HG02884 (cell line): Measurements from ENCODE around the gene KRT3.

ENCODE experiments used
- ATAC-seq: cut with Tn5 transposase; IDR thresholded peaks from one replicate; pipeline ENCODE4 v1.9.1; 2021; ENCODE audit warnings: mild to moderate bottlenecking, moderate library complexity; ENCODE audit not compliant: unreplicated experiment

Gene KRT3

DNA sequence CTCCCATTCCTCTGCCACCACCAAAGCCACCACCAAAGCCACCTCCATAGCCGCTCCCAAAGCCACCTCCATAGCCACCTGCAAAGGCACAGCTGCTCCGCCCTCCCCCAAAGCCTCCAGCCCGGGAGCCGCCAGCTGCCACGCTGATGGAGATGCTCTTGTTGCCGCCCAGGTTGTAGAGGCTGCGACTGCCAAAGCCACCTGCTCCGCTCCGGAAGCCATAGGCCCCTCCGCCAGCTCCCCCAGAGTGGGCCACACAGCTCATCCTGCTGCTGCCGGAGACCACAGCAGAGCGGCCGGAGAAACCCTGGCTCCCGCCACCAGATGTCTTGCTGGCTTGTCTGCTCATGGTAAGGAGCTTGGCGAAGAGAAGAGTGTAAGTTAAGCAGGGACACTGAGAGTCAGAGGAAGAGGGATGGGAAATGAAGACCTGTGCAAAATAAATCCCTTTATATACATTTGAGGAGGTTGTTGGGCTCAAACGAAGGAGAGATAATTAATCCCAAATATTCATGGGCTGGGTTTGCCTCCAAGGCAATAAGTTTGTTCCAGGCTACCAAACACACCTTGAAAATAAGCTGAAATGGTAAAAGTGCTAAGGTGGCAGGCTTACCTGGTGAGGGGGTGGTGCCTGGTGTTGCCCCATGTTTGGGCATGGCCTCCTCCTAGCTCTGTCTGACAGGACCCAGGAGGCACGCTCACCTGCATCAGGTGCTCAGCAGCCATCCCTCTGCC, at the start of gene KRT3:
TSS of gene KRT3 (minus strand) at position 424 of the 735 bp plus-strand sequence. CDS start at position 349, 75 bp downstream.
- no peak for ATAC-seq

DNA sequence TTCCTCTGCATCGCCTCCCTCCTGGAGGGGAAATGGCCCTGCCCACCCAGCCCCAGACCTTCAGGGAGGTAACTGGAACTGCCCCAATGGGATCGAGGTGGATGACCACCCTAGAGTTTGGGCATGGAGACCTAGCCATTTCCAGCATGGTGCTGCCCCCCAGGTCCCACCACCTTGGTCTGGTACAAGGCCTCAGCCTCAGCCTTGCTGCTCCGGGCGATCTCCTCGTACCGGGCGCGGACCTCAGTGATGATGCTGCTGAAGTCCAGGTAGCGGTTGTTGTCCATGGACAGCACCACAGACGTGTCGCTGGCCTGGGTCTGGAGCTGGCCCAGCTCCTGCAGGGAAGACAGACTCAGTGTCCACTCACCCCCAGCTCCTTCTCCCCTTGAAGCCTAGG, 48.5 kb upstream of the KRT3 start:
- no peak for ATAC-seq

DNA sequence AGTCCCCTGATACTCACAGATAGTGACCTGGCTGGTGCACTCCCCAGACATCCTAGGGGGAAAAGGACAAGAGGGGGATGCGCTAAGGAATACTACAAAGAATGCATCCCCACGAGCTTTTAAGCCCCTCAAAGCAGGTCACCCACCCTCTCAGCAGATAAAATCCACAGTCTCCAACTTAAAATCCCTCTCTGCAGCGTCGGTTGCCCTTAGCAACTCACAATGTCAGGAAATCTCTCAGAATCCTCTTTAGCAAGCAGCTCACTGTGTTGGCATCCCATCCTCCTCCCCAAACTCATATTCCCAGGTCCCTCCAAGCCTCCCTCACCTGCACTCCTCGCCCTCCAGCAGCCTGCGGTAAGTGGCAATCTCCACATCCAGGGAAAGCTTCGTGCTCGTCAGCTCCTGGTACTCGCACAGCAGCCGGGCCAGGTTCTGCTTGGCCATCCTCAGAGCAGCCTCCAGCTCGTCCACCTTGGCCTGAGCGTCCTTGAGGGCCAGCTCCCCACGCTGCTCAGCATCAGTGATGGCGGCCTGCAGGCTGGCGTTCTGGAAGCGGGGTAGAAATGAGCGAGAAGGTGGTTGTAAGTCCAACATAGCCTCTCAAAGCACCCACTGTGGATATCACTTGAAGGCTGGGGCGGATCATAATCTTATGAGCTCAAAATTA, 43.7 kb upstream of the KRT3 start:
- no peak for ATAC-seq

DNA sequence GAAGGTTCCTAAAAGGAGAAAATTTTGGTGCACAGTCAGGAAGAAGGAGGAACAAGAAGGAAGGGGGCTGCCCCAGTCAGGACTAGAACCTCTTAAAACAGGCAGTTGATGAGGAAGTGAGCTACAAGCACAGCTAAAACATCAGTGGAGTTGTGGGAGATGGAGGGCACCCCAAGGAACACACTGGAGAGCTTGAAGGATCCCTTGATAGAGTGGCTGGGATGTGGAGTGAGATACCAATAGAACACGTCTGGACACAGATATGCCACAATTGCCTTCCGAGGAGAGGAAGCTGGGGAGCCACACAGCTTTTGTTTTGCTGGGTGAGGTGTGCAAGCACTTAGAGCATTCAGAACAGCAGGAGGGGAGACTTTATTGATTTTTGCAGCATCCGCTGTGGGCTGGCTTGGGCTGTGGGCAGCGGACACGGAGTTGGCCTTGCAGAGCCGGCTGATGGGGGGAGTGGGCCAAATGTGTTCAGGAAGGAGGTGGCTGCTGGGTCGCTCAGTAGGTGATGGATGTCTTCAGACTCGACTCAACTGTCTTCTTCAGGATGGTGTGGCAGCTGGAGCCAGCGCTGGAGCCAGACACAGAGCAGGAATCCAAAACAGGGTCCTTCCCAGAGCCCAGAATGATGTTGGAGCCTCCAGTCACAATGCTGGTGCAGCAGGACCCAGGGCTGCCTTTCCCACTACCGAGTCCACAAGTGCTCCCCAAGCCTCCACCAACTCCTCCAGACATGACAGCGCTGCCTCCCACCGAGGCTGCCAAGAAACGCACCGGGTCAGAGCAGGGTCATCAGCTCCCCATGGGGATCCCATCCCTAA, 42.9 kb upstream of the KRT3 start:
- ATAC-seq, result no peak

- no peak for ATAC-seq
These were observed 42.1 kb upstream of the KRT3 start for GRCh38 chr12:52837781-52838608.

GRCh38 chr12:52837413-52837741, 41.5 kb upstream of the KRT3 start:
- ATAC-seq, result no peak

DNA sequence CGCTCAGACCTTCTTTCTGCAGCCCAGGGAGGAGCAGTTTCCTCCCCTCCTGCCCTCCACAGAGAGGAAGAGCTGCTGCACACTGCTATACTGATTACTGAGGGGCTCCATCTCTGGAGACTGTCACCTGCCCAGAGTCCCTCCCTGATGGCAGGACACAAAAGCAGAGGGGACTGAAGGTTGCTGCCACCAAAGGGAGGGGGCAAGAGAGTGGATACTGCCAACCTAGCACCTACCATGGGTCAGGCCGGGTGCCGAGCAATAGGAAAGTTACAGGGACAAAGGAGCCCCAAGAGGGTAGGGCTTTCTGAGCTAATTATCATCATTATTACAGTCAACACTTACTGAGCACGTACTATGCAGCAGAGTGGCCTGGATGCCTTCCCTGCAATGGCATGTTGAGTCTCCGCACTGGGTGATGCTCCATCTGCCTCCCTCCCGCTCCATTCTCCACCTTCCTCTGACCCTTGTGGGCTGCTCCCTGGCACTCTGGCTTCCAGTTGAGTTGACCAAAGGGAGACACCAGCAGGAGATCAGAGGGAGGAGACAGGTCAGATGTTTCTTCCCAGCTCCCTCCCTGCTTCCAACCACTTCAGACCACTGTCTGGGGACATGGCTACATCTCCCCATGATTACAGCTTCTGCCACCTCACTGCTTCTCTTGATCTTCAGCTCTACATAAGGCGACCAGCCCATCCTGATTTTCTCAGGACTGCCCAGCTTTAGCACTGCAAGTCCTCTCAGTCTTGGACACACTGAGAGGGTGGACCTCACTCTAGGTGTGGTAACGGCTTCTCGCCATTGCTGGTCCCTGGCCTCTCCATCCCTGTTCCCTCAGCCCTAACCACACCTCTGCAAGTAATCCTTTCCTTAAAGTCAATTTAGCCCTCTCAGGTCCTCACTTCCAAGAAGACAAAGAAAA, 40.8 kb upstream of the KRT3 start:
- no peak for ATAC-seq

DNA sequence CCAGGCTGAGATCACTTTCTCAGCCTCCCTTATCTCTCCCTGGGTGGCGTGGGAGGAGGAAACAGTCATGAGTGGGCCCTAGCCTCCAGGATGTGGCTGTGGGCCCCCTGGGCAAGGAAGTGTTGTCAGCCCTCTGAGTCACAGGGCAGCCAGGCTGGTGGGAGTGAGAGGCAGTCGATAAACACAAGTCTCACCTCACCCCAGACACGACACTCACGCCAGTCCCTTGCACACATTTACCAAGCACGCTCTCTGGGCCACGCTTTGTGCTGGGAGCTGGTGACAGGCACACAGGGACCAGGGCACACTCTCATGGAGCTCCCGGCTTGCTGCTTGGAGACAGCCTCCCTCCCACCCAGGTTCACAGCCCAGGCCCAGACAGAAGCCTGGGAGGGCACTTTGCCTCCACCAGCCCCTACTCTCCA, 40.1 kb upstream of the KRT3 start:
- no peak for ATAC-seq

- ATAC-seq, result no peak
These were observed 39.5 kb upstream of the KRT3 start for GRCh38 chr12:52835271-52836041.

DNA sequence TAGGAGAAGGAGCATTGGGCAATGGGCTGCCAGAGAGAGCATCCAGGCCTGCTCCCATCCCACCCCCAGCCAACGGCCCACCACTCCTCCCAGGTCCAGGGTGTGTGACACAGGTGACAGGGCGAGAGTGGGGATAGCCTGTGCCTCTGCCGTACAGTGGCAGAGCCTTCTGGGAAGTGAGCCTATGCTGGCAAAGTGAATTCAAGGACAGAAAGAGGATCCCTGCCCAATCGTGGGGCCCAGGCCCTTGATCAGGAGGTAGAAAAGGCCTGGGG, 38.7 kb upstream of the KRT3 start:
- ATAC-seq, result no peak

DNA sequence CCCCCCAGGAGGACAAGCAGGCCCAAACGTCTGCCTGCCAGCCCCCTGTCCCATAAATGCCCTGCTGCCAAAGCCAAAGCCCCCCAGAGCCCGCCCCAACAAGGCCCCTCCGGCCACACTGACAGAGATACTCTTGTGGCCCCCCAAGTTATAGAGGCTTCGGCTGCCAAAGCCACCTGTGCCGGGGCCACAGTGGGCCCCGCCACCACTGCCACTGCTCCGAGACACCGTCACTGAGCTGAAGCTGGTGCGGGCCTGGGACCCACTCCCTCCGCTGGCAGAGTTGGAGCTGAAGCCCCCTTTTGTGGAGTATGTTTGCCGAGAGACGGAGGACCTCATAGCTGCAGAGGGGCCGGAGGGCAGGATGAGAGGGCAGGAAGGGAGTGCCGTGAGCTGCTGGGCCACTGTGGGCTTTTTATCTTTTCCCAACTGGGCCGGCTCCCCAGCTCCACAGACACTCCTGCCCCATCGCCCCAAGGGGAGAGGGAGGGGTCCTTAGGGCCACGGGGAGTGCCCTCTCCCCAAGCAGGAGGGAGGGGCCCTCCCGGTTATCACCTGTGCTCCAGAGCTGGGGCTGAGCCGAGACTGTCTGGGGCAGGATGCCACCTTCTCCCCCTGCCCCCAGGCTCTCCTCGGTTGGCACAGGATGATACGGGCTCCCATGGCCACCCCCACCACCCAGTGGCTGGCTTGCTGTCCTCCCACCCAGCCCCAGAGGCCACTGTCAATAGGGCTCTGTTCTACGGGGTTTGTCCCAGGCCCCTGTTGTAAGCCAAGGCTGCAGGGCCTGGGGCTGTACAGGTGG, 38.2 kb upstream of the KRT3 start, which contains the start of gene KRT79:
TSS of gene KRT79 (minus strand) at position 390 of the 805 bp plus-strand sequence. CDS start at position 339, 51 bp downstream.
- ATAC-seq, result no peak

DNA sequence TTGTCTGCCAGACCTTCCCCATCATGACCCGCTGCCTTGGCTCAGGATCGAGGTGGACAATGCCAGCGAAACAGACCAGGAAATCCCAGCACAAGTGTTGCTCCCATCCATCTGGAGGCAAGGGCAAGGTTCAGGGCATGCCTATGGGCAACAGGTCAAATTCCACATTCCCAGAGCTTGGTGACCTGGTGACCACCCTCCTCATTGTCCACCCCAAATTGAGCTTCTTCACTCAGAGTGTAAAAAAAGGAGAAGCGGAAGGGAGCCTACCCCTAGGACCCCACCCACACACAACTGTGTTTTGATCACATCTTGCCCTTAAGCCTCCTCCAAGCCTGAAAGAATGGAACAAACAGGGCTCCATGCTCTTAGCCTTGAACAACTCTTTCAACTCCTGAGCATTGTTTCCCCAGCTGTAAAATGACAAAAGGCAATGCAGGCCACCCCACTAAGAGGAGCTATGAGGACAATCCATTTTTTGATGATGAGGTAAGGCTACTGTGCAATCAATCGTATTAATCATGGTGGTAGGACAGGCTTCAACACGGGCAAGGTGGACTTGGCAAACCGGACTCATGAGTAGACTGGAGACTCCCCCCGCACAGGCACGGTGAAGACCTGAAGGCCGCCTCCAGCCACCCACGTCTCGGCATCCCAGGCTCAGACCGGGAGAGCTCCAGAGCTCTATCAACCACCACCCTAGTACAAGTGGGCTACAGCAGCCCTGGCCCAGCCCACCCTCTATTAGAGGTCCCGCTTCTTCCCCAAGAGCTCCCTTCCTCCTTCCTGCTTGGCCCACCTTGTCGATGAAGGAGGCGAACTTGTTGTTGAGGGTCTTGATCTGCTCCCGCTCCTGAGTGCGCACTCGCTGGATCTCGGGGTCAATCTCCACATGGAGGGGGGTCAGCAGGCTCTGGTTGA, 37.3 kb upstream of the KRT3 start:
- no peak for ATAC-seq

- no peak for ATAC-seq
These were observed 36.5 kb upstream of the KRT3 start for GRCh38 chr12:52832451-52832850.

- ATAC-seq, result no peak
These were observed 35.3 kb upstream of the KRT3 start for GRCh38 chr12:52831251-52831650.

DNA sequence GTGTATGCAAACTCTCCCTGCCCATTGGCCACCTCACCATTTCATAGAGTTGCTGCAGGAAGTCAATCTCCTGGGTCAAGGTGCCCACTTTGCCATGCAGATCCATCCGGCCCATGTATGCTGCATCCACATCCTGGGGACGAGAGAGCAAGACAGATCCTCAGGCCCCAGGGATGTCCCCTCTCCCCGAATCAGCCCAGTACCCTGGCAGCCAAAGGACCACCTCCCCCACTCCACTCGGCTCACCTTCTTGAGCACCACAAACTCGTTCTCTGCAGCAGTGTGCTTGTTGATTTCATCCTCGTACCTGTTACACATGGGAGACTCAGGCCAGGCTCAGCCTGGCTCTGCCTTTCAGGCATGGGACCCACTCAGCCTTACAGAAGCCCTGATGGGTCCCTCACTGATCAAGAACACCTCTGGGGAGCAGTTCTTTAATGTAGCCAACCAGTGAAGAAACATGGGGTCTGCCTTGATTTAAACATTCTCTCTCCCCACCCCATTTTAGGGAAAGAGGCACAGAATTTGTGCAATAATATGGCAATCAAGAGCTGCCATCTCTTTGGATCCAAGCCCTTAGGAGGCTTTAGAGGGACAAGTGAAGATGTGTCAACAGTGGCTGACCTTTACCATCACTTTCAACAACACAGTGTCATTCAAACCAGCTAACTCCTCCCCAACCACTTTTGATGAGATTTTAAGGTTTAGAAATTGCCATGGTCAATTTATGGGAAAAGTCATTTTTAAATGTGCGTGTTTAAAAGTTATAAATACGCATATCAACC, 34.3 kb upstream of the KRT3 start:
- ATAC-seq, result no peak

- ATAC-seq, result no peak
These were observed 32.7 kb upstream of the KRT3 start for GRCh38 chr12:52828591-52829021.

DNA sequence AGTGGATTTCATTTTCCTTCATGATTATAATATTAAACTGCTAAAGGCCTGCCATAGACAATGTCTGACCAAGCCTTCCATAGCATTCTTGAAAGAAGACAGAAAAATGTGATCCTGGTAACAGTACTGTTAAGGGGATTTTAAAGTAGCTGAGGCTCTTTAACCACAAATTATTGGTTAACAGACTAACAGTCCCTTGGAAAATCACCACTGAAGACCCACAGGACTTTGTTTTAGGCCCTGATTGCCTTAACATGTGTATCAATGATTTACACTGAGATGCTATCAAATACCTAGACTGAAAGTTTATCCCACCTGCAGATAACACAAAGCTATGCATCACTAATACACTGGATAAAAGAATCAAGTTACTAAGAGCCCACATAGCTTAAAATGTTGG, 32.2 kb upstream of the KRT3 start:
- no peak for ATAC-seq
